Progenitor cell of endocrine pancreas (in vitro differentiated cells): ENCODE results near the gene CNOT6L. TPM values are rescaled to one million over a fixed set of nuclear protein-coding genes. Genes with fewer than 3 reads are reported as not detected.

ENCODE experiments used
- DNase-seq: peaks from one replicate; pipeline ENCODE4 v3.0.0; 2021; ENCODE audit warnings: low spot score; ENCODE audit not compliant: unreplicated experiment
- H3K27ac Mint-ChIP-seq: 2 replicates; pipeline ENCODE4 v1.8.0; 2021; ENCODE audit warnings: mild to moderate bottlenecking, moderate library complexity, mixed read lengths
- H3K27me3 Mint-ChIP-seq: 2 replicates; pipeline ENCODE4 v1.8.0; 2021; ENCODE audit warnings: mixed read lengths
- H3K36me3 Mint-ChIP-seq: 2 replicates; pipeline ENCODE4 v1.8.0; 2022; ENCODE audit warnings: mixed read lengths; ENCODE audit not compliant: insufficient read depth
- H3K4me1 Mint-ChIP-seq: 2 replicates; pipeline ENCODE4 v1.8.0; 2021; ENCODE audit warnings: low read depth, mixed read lengths
- H3K4me3 Mint-ChIP-seq: 2 replicates; pipeline ENCODE4 v1.8.0; 2021; ENCODE audit warnings: low read depth, mild to moderate bottlenecking, moderate library complexity, mixed read lengths
- H3K9me3 Mint-ChIP-seq: 2 replicates; pipeline ENCODE4 v1.8.0; 2021; ENCODE audit warnings: low read depth, mixed read lengths
- total RNA-seq: library from RNA; stranded (reverse); gene quantifications from 2 replicates; pipeline ENCODE4 v1.2.1, GENCODE V29; 2021
- TF ChIP-seq, protein P1 (sequence below): fragments of 200-600 bp; sonication (generic); IDR thresholded peaks from one replicate; pipeline ENCODE4 v1.5.0; 2021; ENCODE audit warnings: antibody characterized with exemption, mild to moderate bottlenecking; ENCODE audit not compliant: unreplicated experiment

The CNOT6L gene
- total RNA-seq, 1 donor from 2014 or later, result 39.7 TPM

DNA sequence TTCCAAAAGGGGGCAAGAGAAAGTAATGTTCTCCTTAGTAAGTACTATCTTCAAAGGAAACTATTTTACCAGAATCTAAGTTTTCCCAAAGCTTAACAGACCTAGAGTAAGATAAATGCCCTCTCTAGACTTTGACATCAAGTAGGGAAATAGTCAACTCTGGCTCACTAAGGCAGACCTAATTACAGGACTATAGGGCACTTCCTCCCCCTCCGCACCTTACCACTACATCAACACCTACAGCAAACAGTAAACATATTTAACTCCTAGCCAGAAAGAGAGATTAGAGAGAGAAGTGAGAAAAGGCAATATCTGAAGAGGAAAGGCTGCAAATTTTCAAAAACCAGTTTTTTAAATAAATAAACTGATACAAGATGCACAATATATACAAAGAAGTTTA lies 60.4 kb downstream of the CNOT6L start:
- H3K4me3 Mint-ChIP-seq, result no peak overlapping the region
- H3K4me1 Mint-ChIP-seq, result no peaks in the 10 kb centered on the region
- TF ChIP-seq, protein P1, sequence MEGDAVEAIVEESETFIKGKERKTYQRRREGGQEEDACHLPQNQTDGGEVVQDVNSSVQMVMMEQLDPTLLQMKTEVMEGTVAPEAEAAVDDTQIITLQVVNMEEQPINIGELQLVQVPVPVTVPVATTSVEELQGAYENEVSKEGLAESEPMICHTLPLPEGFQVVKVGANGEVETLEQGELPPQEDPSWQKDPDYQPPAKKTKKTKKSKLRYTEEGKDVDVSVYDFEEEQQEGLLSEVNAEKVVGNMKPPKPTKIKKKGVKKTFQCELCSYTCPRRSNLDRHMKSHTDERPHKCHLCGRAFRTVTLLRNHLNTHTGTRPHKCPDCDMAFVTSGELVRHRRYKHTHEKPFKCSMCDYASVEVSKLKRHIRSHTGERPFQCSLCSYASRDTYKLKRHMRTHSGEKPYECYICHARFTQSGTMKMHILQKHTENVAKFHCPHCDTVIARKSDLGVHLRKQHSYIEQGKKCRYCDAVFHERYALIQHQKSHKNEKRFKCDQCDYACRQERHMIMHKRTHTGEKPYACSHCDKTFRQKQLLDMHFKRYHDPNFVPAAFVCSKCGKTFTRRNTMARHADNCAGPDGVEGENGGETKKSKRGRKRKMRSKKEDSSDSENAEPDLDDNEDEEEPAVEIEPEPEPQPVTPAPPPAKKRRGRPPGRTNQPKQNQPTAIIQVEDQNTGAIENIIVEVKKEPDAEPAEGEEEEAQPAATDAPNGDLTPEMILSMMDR, result no peak
- no peaks in the 10 kb centered on the region for H3K27me3 Mint-ChIP-seq
- H3K27ac Mint-ChIP-seq, result no peak overlapping the region
- H3K9me3 Mint-ChIP-seq, result peaks cover 35% of the 10 kb centered on the region
- peaks cover 42% of the 10 kb centered on the region for H3K36me3 Mint-ChIP-seq
- no peak for DNase-seq

- Mint-ChIP-seq H3K27me3 (no peaks in the 10 kb centered on the region), H3K36me3 (peaks cover 21% of the 10 kb centered on the region), H3K9me3 (peaks cover 17% of the 10 kb centered on the region), H3K4me1 (no peaks in the 10 kb centered on the region), H3K4me3 (no peak overlapping the region), H3K27ac (no peak overlapping the region)
- TF ChIP-seq, protein P1, result no peak
- no peak for DNase-seq
These were observed 67.4 kb downstream of the CNOT6L start for GRCh38 chr4:77751764-77752163.

DNA sequence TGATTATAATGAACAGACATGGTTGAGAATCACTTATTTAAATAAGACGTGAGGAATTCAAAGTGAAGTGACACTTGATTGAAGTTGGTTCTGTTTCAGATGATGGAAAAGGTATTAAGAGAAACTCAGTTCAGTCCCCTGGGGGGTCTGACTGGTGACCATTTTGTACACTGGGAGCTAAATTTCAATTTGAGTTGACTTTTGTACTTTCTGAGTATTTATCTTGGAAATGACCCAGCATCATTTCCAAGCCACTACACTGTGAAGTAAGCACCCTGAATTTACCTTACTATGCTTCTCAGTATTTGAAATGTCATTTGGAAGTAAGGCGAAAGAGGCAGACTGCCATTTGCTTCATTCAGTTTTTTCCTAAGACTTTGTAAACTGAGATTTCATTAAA lies 73.4 kb downstream of the CNOT6L start:
- H3K4me3 Mint-ChIP-seq, result no peak overlapping the region
- no peak overlapping the region for H3K27ac Mint-ChIP-seq
- no peak for DNase-seq
- H3K27me3 Mint-ChIP-seq, result no peaks in the 10 kb centered on the region
- H3K9me3 Mint-ChIP-seq, result peaks cover 4% of the 10 kb centered on the region
- peaks cover 6% of the 10 kb centered on the region for H3K36me3 Mint-ChIP-seq
- H3K4me1 Mint-ChIP-seq, result no peaks in the 10 kb centered on the region
- TF ChIP-seq, protein P1, result no peak

DNA sequence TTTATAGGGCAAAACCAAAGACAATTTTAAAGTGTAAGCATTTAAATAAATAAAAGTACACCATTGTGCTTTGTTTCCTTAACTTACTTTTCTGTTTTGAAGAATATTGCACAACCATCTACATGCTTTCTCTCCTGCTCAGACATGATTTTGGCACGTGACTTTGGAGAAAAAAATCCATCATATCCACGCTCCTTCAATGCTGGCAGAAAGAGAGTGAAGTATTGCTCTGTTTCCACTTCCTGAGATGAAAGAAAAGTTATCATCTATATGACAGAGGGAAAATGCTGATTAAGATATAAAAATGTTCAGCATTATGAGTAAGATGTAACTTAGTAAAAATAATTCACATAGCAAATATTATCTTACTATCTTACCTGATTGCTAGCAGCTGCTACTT lies 77.1 kb downstream of the CNOT6L start:
- Mint-ChIP-seq H3K27me3 (no peaks in the 10 kb centered on the region), H3K4me3 (no peak overlapping the region), H3K9me3 (no peaks in the 10 kb centered on the region), H3K36me3 (peaks cover 4% of the 10 kb centered on the region), H3K4me1 (no peaks in the 10 kb centered on the region), H3K27ac (no peak overlapping the region)
- TF ChIP-seq, protein P1, result no peak
- no peak for DNase-seq

- TF ChIP-seq, protein P1, result no peak
These were observed 78.7 kb downstream of the CNOT6L start for GRCh38 chr4:77740480-77740879.

More at GRCh38 chr4:77740480-77740879, 78.7 kb downstream of the CNOT6L start:
- no peak for DNase-seq
- Mint-ChIP-seq H3K27me3 (no peaks in the 10 kb centered on the region), H3K27ac (no peak overlapping the region), H3K4me1 (no peaks in the 10 kb centered on the region), H3K9me3 (no peaks in the 10 kb centered on the region), H3K4me3 (no peak overlapping the region), H3K36me3 (peaks cover 4% of the 10 kb centered on the region)
